Upper lobe of left lung (tissue), 6 donors: ENCODE results near the gene PITPNM3. TPM values are rescaled to one million over a fixed set of nuclear protein-coding genes. Genes with fewer than 3 reads are reported as not detected.
A peak's percentile ranks its signal among the peaks of the same experiment; 100 is the strongest.

Source experiments
- ATAC-seq, 2 donors: fragments of 200-7000 bp; cut with Tn5 transposase; one replicate each; pipeline ENCODE4 v1.9.1; 2022; ENCODE audit warnings: mild to moderate bottlenecking in 2 of 2, moderate library complexity in 2 of 2; ENCODE audit not compliant: low FRiP score in 2 of 2
- DNase-seq, 2 donors: peaks; one replicate each; pipeline ENCODE4 v3.0.0-alpha.2; 2019 to 2020
- H3K27ac ChIP-seq, 4 donors: fragments of 200-600 bp; sonication (generic); one replicate each; pipeline ENCODE4 v1.5.1; 2016 to 2019
- H3K27me3 ChIP-seq, 4 donors: fragments of 200-600 bp; sonication (generic); one replicate each; pipeline ENCODE4 v1.5.1; 2017 to 2019
- H3K36me3 ChIP-seq, 4 donors: fragments of 200-600 bp; sonication (generic); one replicate each; pipeline ENCODE4 v1.5.1; 2016 to 2019
- H3K4me1 ChIP-seq, 4 donors: fragments of 200-600 bp; sonication (generic); one replicate each; pipeline ENCODE4 v1.5.1; 2018 to 2019
- H3K4me3 ChIP-seq, 4 donors: fragments of 200-600 bp; sonication (generic); one replicate each; pipeline ENCODE4 v1.5.1; 2017 to 2019; ENCODE audit warnings: mild to moderate bottlenecking in 2 of 4, moderate library complexity in 1 of 4
- H3K9me3 ChIP-seq, 4 donors: fragments of 200-600 bp; sonication (generic); one replicate each; pipeline ENCODE4 v1.5.1; 2018 to 2019
- CTCF ChIP-seq, 6 experiments: fragments of 450-650 bp in 4 of 6; fragments of 200-600 bp in 2 of 6; sonication (generic) in 2 of 6; IDR thresholded peaks; one replicate each; pipeline ENCODE4 v1.5.1; 2016 to 2019; ENCODE audit warnings: antibody characterized with exemption in 6 of 6
- EP300 ChIP-seq, 4 donors: sonication (generic); formaldehyde crosslinking; IDR thresholded peaks; one replicate each; pipeline ENCODE4 v1.5.1; 2017; ENCODE audit warnings: antibody characterized with exemption in 4 of 4, control low read depth in 2 of 4
- POLR2A ChIP-seq, 4 donors: fragments of 450-650 bp; IDR thresholded peaks; one replicate each; pipeline ENCODE4 v1.5.1; 2016 to 2017; ENCODE audit warnings: antibody characterized with exemption in 4 of 4, mild to moderate bottlenecking in 2 of 4
- POLR2AphosphoS5 ChIP-seq, 2 donors: sonication (generic); formaldehyde crosslinking; IDR thresholded peaks; one replicate each; pipeline ENCODE4 v1.5.1; 2017; ENCODE audit warnings: antibody characterized with exemption in 2 of 2
- WGBS, 2 donors: methylation state at CpG; one replicate each; pipeline ENCODE4 v1.1.5; 2017 to 2018; 5-methylcytosine and 5-hydroxymethylcytosine counted together
- total RNA-seq, 6 donors: library from RNA; depleted of rRNA in 4 of 6; stranded (reverse); fragments of >200 nt in 4 of 6; gene quantifications; one replicate each; pipeline versions ENCODE4 v1.1.0 to v1.2.1, GENCODE V29; 2016 to 2021
- donor health status: DM: no; HTN: no; CAD: no; lungs with moderate emphysema.
- donor health status: DM: no; HTN: yes; CAD: no; lungs with severe emphysema.

The PITPNM3 gene
- total RNA-seq, 6 donors from 2014 or later = 10.3 to 16.3 (median 12.5) TPM

GRCh38 chr17:6523809-6524355 lies 32.5 kb downstream of the PITPNM3 start:
- Histone ChIP-seq H3K27ac (no peak overlapping the region), H3K9me3 (no peaks in the 10 kb centered on the region), H3K4me3 (no peak overlapping the region), H3K27me3 (no peaks in the 10 kb centered on the region), H3K36me3 (no peaks in the 10 kb centered on the region), H3K4me1 (no peaks in the 10 kb centered on the region)
- no peak for TF ChIP-seq POLR2AphosphoS5 (IDR thresholded peaks at IDR 0.05)
- no peak for TF ChIP-seq POLR2A (IDR thresholded peaks at IDR 0.05)
- TF ChIP-seq CTCF (IDR thresholded peaks at IDR 0.05) = no peak
- no peak for TF ChIP-seq EP300 (IDR thresholded peaks at IDR 0.05)
- no peak for DNase-seq
- WGBS, 2 donors = 84 to 94% methylated on average over 6 to 8 of the region's 8 CpGs
- peak in 1 of 2 donors; percentile 27 for ATAC-seq

GRCh38 chr17:6523330-6523729 lies 33.0 kb downstream of the PITPNM3 start:
- Histone ChIP-seq H3K36me3 (no peaks in the 10 kb centered on the region), H3K27ac (no peak overlapping the region), H3K27me3 (no peaks in the 10 kb centered on the region), H3K9me3 (no peaks in the 10 kb centered on the region), H3K4me1 (no peaks in the 10 kb centered on the region), H3K4me3 (no peak overlapping the region)
- DNase-seq (peak in 1 of 2 donors; percentile 55), ATAC-seq (peak; percentile 24 to 45)
- WGBS, 2 donors = 68 to 91% methylated on average over 2 to 3 of the region's 3 CpGs
- no peak for TF ChIP-seq POLR2AphosphoS5 (IDR thresholded peaks at IDR 0.05)
- TF ChIP-seq POLR2A (IDR thresholded peaks at IDR 0.05) = no peak
- TF ChIP-seq CTCF (IDR thresholded peaks at IDR 0.05) = no peak

- no peaks in the 10 kb centered on the region for H3K9me3 ChIP-seq
- no peaks in the 10 kb centered on the region for H3K36me3 ChIP-seq
- DNase-seq (no peak), ATAC-seq (no peak)
- TF ChIP-seq POLR2AphosphoS5 (IDR thresholded peaks at IDR 0.05) (no peak), EP300 (IDR thresholded peaks at IDR 0.05) (no peak), CTCF (IDR thresholded peaks at IDR 0.05) (no peak), POLR2A (IDR thresholded peaks at IDR 0.05) (no peak)
- WGBS, 2 donors = 96% methylated on average over 5 of the region's 5 CpGs
- H3K27ac ChIP-seq = no peak overlapping the region
- no peak overlapping the region for H3K4me3 ChIP-seq
- H3K27me3 ChIP-seq = no peaks in the 10 kb centered on the region
- no peaks in the 10 kb centered on the region for H3K4me1 ChIP-seq
These were observed 34.8 kb downstream of the PITPNM3 start for GRCh38 chr17:6521586-6521985.

GRCh38 chr17:6517062-6517461 lies 39.3 kb downstream of the PITPNM3 start:
- TF ChIP-seq POLR2A (IDR thresholded peaks at IDR 0.05) (no peak), CTCF (IDR thresholded peaks at IDR 0.05) (no peak), POLR2AphosphoS5 (IDR thresholded peaks at IDR 0.05) (no peak), EP300 (IDR thresholded peaks at IDR 0.05) (no peak)
- no peak overlapping the region for H3K4me3 ChIP-seq
- ATAC-seq = no peak
- 72 to 78% methylated on average over 1 of the region's 1 CpG for WGBS, 2 donors
- H3K9me3 ChIP-seq = no peaks in the 10 kb centered on the region
- H3K4me1 ChIP-seq = no peaks in the 10 kb centered on the region
- no peaks in the 10 kb centered on the region for H3K36me3 ChIP-seq
- H3K27me3 ChIP-seq = no peaks in the 10 kb centered on the region
- no peak overlapping the region for H3K27ac ChIP-seq
- no peak for DNase-seq

GRCh38 chr17:6514371-6514770 lies 42.0 kb downstream of the PITPNM3 start:
- WGBS, 2 donors = 85 to 91% methylated on average over 3 of the region's 3 CpGs
- Histone ChIP-seq H3K36me3 (no peaks in the 10 kb centered on the region), H3K9me3 (no peaks in the 10 kb centered on the region), H3K4me1 (no peaks in the 10 kb centered on the region), H3K27ac (no peak overlapping the region), H3K27me3 (no peaks in the 10 kb centered on the region), H3K4me3 (no peak overlapping the region)
- DNase-seq (no peak), ATAC-seq (no peak)
- TF ChIP-seq POLR2AphosphoS5 (IDR thresholded peaks at IDR 0.05) (no peak), POLR2A (IDR thresholded peaks at IDR 0.05) (no peak), CTCF (IDR thresholded peaks at IDR 0.05) (no peak), EP300 (IDR thresholded peaks at IDR 0.05) (no peak)
